Stimulated activated CD4-positive, alpha-beta T cell treated with anti-CD3 and anti-CD28 coated beads, Interleukin-4, amount 100 ng/mL, for 4 hours (primary cell): ENCODE results near the gene GPR62.
"Not testable (repeated sequence)": the region's sequence is repeated elsewhere in the genome, so short reads cannot be mapped to it uniquely, and the experiment has no call there.

Experiments used
- DNase-seq, 2 experiments: peaks; one replicate each; pipeline ENCODE4 v3.0.0-alpha.2; 2020

Gene GPR62, protein sequence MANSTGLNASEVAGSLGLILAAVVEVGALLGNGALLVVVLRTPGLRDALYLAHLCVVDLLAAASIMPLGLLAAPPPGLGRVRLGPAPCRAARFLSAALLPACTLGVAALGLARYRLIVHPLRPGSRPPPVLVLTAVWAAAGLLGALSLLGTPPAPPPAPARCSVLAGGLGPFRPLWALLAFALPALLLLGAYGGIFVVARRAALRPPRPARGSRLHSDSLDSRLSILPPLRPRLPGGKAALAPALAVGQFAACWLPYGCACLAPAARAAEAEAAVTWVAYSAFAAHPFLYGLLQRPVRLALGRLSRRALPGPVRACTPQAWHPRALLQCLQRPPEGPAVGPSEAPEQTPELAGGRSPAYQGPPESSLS

DNA sequence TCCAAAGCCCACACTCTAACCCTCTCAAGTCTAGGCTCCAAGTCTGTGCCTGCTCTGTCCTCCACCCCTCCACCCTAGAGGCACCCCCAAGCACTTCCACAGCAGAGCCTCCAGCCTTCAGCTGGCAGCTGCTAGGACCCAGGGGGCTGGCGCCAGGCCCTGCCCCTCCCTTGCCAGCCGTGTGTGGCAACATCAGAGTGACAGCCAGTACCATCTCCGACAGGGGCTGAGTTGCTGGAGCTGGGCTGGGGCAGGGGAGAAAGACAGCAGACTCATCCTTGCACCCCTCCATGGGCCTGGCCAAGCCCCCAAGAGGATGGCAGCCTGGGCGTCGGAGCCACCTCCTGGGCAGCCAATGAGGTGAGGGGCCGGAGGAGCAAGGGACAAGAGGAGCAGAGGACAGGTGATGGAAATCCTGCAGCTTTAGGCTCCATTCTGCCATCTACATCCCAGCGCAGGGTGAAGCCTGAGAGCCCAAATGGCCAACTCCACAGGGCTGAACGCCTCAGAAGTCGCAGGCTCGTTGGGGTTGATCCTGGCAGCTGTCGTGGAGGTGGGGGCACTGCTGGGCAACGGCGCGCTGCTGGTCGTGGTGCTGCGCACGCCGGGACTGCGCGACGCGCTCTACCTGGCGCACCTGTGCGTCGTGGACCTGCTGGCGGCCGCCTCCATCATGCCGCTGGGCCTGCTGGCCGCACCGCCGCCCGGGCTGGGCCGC is at the start of gene GPR62:
Gene GPR62, plus strand, starts transcription at position 207 of the 718 bp plus-strand sequence. Its CDS starts 272 bp downstream, at position 479.
- DNase-seq = no peak

DNA sequence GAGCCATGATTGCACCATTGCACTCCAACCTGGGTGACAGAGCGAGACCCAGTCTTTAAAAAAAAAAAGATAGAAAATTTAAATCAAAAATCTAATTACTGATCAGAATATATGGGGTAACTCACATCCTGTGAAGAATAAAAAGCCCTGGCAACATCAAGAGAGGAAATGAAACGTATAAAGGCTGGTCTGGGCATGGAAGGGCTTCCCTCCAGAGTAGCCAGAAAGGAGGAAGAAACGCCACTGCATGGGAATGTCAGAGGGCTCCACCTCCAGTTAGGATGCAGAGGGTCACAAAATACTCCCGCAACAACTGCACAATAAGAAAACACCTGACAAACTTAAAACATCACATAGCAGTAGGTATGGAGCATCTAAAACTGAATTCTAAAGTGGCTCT is 47.2 kb upstream of the GPR62 start:
- DNase-seq = no peak

DNA sequence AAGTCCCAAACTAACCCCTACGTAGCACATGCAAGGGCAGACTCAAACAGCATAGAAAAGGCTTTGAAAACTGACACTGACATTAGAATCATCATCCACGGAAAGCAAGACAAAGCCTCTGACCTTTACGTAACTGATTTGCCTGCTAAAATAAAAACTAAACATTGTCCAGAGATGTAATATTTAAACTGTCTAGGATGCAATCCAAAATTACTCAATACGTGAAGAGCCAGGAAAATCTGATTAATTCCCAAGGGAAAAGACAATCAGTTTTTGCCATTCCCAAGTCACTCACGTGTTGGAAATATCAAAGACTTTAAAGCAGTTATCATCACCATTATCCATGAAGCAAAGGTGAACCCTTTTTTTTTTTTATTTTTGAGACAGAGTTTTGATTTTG is 38.8 kb upstream of the GPR62 start:
- no peak for DNase-seq

DNA sequence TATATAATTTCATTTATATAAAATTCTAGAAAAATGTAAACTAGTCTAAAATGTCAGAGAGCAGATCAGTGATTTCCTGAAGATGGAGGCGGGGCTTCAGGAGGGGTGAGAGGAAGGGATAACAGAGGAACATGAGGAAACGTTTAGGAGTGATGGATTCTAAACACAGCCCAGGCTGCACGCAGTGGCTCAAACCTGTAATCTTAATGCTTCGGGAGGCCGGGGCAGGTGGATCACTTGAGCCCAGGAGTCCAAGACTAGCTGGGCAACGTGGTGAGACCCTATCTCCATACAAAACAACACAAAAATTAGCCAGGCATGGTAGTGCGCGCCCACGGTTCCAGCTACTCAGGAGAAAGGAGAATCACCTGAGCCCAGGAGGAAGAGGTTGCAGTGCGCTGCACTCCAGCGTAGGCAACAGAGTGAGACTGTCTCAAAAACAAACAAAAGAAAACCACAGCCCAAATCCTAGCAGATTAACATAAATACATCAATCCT is 34.1 kb upstream of the GPR62 start:
- DNase-seq = no peak

DNA sequence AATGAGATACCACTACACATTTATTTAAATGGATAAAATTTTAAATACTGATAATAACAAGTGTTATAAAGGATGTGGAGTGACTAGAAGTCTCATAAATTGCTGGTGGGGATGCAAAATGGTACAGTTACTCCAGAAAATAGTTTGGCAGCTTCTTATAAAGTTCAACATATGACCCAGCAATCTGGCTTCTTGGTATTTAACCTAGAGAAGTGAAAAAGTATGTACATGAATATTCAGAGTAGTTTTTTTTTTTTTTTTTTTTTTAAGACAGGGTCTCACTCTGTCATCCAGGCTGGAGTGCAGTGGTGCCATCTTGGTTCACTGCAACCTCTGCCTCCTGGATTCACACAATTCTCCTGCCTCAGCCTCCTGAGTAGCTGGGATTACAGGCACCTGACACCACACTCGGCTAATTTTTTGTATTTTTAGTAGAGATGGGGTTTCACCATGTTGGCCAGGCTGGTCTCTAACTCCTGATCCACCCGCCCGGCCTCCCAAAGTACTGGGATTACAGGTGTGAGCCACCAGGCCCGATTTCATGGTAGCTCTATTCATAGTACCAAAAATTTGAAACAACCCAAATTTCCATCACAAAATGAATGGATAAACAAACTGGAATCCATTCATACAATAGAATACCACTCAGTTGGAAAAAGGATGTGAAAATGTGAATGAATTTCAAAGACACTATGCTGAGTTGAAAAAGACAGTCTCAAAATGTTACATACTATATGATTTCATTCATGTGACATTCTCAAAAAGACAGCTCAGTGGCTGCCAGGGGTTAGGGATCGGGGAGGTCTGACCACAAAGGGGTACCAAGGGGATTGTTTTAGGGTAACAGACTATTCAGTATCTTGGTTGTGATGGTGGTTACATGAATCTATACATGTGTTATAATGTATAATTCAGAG is 27.9 kb upstream of the GPR62 start:
- no peak for DNase-seq

DNA sequence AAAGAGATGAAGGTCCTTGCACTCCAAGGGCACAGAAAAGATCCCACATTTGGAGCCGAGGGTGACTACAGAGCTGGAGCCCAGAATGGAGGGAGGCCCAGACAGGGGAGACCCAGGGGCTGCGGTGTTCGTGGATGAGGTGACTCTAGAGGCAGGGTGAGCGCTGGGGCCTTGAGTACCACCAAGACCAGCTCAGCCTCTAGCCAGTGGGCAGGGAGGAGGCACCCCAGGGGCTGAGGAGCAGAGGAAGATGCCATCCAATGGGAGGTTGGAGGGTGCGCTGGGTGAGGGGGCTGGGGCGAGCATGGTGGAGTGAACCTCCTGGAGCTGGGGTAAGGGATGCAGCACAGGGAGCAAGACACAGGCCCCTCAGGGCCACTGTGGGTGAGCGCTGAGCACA is 26.7 kb upstream of the GPR62 start:
- no peak for DNase-seq

DNA sequence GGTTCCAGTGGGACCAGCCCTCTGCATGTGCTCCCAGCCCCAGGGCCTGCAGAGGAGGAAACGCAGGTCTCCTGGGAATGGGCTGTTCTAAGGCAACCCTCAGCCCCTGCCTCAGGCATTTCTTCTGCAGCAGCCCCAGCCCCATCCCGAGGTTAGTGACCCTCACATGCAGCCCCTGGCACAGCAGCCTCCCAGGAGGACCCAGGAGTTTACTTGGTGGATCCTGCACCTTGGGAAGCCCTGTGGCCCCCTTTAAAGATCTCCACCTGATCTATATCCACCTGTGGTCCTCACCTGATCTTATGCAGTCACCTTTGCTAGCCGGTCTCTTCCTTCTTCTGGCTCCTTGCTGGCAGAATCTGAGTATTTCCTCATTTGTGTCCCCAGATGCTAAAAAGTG is 26.2 kb upstream of the GPR62 start:
- DNase-seq = not testable (repeated sequence)

DNA sequence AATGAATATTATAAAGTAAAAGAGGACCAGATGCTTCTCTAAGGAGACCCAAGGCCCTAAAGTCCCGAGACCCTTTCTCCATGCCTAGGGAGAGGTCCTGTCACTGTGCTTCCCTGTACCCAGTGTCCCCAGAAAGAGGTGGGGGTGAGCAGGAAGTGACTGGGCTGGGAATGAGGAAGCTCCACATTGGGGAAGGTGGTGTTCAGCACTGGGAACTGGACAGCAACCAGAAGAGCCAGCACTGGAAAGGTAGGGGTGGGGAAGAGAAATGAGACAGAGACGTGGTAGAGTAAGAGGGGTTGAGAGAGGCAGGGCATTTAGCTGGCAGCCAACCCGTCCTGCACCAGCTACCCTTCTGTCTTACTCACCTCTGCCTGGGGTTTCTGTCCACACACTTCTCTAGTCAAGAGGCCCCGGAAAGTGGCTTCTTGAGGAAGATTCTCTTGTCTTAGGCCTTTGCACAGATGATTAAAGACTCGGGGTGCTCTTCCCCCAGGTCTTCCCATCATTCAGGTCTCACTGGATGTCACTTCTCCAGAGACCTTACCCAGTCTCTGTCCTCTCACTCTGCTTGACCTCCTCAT is 25.7 kb upstream of the GPR62 start:
- DNase-seq = no peak

DNA sequence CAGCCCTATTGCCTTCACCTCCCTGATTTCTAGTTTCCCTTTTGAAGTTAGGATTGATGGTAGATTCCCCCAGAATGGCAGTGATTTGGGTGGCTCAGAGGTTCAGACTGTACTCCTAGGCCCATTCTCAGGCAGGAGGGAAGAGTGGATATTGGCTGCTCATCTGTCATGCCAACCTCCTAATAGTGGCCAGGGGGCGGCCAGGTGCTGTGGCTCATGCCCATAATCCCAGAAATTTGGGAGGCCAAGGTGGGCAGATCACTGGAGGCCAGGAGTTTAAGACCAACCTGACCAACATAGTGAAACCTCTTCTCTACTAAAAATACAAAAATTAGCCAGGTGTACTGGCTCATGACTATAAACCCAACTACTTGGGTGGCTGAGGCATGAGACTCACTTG is 24.7 kb upstream of the GPR62 start:
- DNase-seq = no peak

DNA sequence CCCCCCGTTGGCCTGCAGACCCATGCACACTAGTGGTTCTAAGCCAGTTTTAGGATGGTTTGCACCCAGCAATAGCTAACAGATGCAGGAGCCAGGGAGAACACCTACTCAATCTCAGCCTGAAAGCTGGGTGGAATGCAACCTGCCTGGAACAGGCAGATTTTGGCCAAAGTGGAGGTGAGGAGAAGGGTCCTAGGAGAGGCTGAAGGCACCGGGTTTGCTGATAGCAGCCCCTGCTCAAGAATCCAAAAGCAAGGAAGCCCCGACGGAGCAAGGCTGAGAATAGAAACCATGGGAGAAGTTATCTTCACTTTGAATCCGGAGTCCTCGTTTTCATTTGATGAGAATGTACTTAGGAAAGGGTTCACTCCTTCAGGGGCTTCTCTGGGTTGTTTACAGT is 23.4 kb upstream of the GPR62 start:
- DNase-seq = no peak

DNA sequence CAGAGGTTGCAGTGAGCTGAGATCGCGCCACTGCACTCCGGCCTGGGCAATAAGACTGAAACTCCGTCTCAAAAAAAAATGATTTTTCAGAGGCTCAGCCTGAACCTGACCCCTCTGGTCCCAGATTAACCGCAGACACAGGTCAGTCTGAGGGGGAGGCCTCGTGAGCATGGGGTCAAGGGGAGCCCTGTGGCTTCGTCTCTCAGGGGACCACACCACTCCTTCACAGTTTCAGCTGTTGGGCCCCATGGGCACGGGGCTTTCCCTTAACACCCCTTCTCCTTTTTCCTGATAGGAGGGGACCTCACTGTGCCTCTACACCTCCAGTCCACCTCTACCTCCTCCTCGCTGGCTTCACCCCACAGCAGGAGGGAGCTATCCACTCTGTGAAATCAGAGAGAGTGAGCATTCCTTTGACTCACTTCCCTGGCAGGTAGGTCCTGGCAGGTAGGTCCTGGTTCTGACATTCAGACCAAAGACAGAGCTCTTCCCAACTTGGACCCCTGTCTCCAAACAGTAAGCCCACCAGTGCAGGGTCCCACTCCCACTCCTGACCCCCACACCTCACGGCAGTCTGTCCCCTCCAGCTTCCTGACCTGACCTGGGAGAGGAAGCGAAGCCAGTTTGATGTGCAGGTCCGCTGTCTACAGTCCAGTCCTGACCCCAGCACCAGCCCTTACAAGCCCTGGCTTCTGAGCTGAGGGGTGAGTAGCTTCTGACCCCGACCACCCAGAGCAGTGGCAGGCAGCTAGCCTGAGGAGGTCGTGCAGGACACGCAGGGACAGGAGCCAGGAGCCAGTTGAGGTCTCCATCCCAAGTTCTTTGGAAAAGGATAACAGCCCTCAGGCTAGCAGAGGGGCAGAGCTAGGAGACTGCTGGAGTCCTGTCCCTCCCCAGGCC is 22.5 kb upstream of the GPR62 start:
- DNase-seq = no peak

DNA sequence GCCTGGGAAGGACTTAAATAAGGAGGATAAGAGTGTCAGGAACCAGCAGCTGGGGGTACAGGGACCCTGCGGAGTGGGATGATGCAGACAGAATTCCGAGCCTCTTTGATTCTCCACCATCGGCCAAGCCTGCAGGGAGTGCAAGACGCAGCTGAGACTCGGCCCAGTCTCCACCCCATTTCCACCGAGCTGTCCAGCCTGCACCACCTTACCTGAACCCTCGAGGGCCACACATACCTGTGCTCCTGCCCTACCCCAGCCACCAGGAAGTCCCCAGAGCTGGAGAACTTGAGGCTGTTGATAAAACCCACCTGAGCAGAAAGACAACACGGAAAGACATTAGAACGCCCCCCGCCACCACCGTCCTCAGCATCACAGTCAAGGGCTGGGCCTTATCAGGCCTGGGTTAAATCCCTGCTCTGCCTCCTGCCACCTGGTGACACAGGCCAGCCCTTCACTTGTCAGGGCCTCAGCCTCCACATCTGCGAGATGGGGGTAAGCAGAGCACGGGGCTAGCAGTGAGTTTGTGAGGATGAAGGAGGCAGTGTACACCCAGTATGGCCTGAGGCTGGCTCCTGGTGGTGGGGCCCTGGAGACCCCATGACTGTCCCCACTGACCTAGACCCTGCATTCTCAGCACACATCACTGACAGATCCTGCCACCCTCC is 21.6 kb upstream of the GPR62 start:
- DNase-seq = no peak

DNA sequence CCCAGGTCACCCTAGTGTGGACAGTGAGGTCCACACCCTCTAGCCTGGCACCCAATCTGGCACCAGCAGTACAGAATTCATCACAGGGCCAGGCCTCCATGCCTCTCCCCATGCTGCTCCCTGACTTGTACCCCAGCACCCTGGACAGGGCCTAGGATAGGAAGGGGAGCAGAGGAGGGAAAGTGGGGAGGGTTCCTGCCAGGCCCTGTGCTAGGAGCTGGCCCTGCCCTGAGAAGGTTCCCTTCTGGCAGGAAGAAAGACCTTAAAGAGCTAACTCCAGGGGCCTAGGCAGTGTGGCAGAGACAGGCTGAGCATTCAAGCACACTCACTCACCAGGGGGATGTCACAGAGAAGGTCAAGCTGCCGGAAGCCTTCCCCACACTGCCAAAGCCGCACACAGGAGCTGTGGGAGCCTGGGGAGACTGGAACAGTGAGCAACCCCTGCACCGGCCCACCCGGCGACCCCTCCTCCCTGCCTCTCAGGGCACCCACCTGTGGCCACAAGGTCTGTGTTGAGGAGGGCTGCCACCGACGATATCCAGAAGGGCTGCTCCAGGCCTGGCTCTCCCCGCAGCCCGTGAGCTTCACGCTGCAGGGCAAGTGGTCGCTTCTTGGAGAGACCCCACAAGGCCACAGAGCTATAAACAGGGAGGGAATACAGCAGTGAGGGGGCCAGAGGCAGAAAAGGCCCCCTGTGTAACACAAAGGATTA is 20.9 kb upstream of the GPR62 start:
- no peak for DNase-seq

DNA sequence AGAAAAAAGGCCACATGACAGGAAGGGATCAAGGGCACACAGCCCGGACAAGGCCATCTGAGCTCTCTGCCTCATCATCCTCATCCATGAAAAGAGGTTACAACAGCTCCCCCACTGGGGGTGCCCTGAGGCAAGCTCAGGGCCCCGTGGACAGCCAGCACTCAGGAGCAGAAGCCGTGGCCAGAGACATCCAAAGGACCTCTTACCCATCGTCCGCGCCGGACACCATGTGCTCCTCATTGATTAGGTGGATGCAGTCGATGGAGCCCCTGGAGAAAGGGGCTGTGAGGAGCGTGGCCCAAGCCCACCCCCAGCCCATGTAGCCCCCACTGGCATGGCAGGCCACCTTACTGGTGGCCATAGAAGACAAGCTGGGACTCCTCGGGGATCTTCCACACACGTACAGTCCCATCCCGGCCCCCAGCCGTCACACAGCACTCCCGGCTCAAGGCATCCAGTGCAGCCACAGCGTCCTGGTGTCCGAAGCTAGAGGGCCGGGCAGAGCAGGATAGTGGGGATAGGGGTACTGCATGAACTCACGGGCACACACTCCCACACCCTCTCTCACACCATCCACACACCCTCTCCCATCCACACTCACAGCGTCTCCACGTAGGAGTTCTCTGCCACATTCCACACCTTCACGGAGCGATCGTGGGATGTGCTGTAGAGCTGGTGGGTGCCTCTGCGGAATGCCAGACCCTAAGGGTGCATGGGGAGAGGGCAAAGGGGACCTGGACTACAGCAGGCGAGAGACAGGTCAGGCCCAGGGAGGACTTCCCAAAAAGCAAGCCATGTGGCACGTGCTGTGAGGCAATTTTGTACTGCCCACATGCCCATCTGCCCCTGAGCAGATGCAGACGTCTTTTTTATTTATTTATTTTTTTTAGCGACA is 19.9 kb upstream of the GPR62 start:
- no peak for DNase-seq

DNA sequence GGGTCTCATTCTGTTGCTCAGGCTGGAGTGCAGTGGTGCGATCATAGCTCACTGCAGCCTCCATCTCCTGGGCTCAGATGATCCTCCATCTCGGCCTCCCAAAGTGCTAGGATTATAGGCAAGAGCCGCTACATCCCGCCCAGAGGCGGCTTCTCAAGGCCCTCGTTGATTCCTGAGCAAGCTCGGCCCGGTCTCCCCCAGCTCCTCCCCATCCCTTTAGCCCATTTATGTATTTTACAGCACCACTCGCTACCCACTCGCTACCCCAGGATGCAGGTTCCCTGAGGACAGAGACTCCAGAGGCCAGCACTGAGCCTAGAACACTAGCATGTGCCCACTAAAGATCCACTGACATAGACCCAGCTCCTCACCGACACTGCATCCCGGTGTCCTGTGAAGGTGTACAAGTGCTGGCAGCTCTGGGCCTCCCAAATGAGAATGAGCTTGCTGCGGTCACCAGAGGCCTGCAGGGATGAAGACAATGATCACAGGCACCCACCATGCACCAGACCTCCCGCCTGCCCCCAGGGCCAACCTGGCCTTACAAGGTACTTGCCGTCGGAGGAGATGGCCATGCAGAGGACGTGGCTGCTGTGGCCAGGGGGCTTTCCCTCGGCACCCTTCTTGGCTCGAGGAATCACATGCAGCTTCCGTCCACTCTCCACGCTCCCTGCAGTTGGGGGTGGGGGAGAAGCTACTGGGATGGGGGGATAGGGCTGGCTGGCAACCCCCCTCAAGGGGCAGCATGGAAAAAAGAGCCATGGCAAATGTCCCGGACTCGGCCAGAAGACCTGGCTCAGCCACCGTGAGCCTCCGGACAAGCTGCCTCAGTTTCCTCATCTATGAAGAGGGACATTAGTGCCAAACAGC is 19.1 kb upstream of the GPR62 start:
- DNase-seq = no peak

DNA sequence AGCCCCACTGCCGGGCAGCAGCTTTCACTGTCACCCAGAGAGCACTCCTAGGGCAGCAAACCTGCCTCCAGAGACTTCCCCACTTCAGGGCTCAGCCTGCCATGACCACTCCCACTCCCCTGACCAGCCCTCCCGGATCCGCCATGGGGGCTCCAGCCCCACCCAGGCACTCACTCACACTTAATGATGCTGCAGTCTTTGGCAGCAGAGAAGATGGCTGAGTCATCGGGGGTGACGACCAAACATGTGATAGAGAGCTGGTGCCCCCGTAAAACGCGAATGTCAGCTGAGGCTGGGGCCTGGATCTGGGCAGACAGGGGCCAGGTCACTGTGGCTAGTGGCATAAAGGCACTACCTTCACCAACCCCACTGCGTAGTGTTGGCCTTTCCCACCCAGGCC is 18.2 kb upstream of the GPR62 start:
- no peak for DNase-seq

DNA sequence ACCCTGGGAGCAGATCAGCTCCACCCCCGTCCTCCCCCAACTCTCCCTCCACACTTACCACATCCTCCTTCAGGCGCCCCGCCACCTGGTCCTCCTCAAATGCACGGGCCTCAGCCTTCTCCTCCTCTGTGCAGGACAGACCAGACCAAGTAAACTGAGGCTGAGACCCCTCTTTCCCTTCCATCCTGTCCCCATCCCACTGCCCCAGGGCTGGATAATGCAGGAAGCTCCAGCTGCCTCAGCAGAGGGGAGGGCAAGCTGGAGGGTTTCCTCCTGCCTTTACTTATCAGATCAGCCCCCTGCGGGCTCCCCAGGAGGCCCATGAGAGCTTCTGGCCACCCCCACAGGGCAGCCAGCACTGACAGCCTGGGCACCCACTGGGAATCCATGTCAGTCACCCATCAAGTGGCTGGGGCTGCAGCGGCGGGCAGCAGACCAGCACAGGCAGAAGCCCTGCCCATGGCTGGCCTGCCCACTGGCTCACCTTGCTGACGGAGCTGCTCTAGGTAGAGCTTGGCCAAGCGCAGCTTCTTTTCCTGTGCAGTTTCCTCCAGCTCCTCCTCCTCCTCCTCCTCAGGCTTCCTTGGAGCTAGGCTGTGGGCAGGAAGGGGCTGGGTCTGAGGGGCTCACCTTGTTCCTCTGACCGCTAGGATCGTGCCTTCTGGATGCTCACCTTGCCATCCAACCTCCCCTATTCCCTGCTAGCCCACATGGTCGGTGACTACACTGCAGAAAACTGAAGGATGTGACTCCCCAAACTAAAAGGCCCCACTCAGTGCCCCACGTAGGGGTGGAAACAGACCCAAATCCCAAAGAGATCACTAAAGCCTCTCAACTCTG is 17.4 kb upstream of the GPR62 start:
- no peak for DNase-seq
